GM23338 (cell line): ENCODE results near the gene ENTPD8. TPM values are rescaled to one million over a fixed set of nuclear protein-coding genes. Genes with fewer than 3 reads are reported as not detected.
"Not testable (repeated sequence)": the region's sequence is repeated elsewhere in the genome, so short reads cannot be mapped to it uniquely, and the experiment has no call there.

Experiments used
- ATAC-seq: fragments of 200-7000 bp; cut with Tn5 transposase; 3 replicates; pipeline ENCODE4 v1.9.1; 2020
- DNase-seq: peaks from one replicate; pipeline ENCODE4 v3.0.0-alpha.2; 2015; ENCODE audit warnings: low spot score
- H2AFZ ChIP-seq: fragments of 200-600 bp; sonication (generic); 2 replicates; pipeline ENCODE4 v1.8.0; 2016; ENCODE audit warnings: antibody characterized with exemption, mild to moderate bottlenecking, moderate library complexity
- H3F3A ChIP-seq: fragments of 200-600 bp; sonication (generic); replicated peaks from 2 replicates; pipeline ENCODE4 v1.8.0; 2017; ENCODE audit warnings: antibody characterized with exemption, mixed run types, low read depth
- H3K27ac ChIP-seq: fragments of 200-600 bp; sonication (generic); 2 replicates; pipeline ENCODE4 v1.6.1; 2016; ENCODE audit warnings: low read depth
- H3K27me3 ChIP-seq: fragments of 200-600 bp; sonication (generic); 2 replicates; pipeline ENCODE4 v1.8.0; 2016; ENCODE audit warnings: mild to moderate bottlenecking, mixed run types, moderate library complexity; ENCODE audit not compliant: insufficient read depth
- H3K36me3 ChIP-seq: fragments of 200-600 bp; sonication (generic); 2 replicates; pipeline ENCODE4 v1.8.0; 2016; ENCODE audit warnings: mild to moderate bottlenecking; ENCODE audit not compliant: insufficient read depth
- H3K4me1 ChIP-seq: fragments of 200-600 bp; sonication (generic); 2 replicates; pipeline ENCODE4 v1.8.0; 2016; ENCODE audit warnings: mild to moderate bottlenecking, moderate library complexity; ENCODE audit not compliant: insufficient read depth
- H3K4me2 ChIP-seq: fragments of 200-600 bp; sonication (generic); 2 replicates; pipeline ENCODE4 v1.7.1; 2017; ENCODE audit warnings: mixed run types
- H3K4me3 ChIP-seq: fragments of 200-600 bp; sonication (generic); 2 replicates; pipeline ENCODE4 v1.6.1; 2016; ENCODE audit warnings: mixed run types
- H3K79me2 ChIP-seq: fragments of 200-600 bp; sonication (generic); replicated peaks from 2 replicates; pipeline ENCODE4 v1.8.0; 2017; ENCODE audit warnings: mild to moderate bottlenecking; ENCODE audit not compliant: insufficient read depth
- H3K9me2 ChIP-seq: fragments of 200-600 bp; sonication (generic); 2 replicates; pipeline ENCODE4 v1.8.0; 2017; ENCODE audit not compliant: insufficient read depth
- H4K20me1 ChIP-seq: fragments of 200-600 bp; sonication (generic); replicated peaks from 2 replicates; pipeline ENCODE4 v1.8.0; 2017; ENCODE audit warnings: mild to moderate bottlenecking; ENCODE audit not compliant: insufficient read depth
- H3K27ac Mint-ChIP-seq: 2 replicates; pipeline ENCODE4 v1.8.0; 2020; ENCODE audit warnings: inconsistent platforms, mild to moderate bottlenecking, moderate library complexity, mixed read lengths
- H3K27me3 Mint-ChIP-seq: 3 replicates; pipeline ENCODE4 v1.8.0; 2022; ENCODE audit warnings: low read depth, mild to moderate bottlenecking, moderate library complexity, mixed read lengths, inconsistent platforms; ENCODE audit not compliant: insufficient read depth, poor library complexity
- H3K36me3 Mint-ChIP-seq: 3 replicates; pipeline ENCODE4 v1.8.0; 2021; ENCODE audit warnings: low read depth, mild to moderate bottlenecking, inconsistent platforms, moderate library complexity, mixed read lengths
- H3K4me1 Mint-ChIP-seq: 3 replicates; pipeline ENCODE4 v1.8.0; 2020; ENCODE audit warnings: mild to moderate bottlenecking, inconsistent platforms, mixed read lengths
- H3K4me3 Mint-ChIP-seq: 3 replicates; pipeline ENCODE4 v1.8.0; 2021; ENCODE audit warnings: moderate library complexity, mild to moderate bottlenecking, inconsistent platforms, mixed read lengths
- H3K9me3 Mint-ChIP-seq: 3 replicates; pipeline ENCODE4 v1.8.0; 2020; ENCODE audit warnings: moderate library complexity, mild to moderate bottlenecking, inconsistent platforms, mixed read lengths
- EZH2phosphoT487 ChIP-seq: fragments of 200-600 bp; sonication (generic); IDR thresholded peaks from one replicate; pipeline ENCODE4 v1.8.1; 2018; ENCODE audit warnings: antibody characterized with exemption; ENCODE audit not compliant: unreplicated experiment
- JUNB ChIP-seq: IDR thresholded peaks from one replicate; pipeline ENCODE4 v1.6.1; 2016; ENCODE audit warnings: antibody characterized with exemption; ENCODE audit not compliant: unreplicated experiment
- polyA plus RNA-seq: library from polyadenylated mRNA; unstranded; fragments of >200 nt; fragmentation: Nextera tagmentation; extraction: Ambion mirVana; gene quantifications from 2 replicates; pipeline ENCODE4 v1.2.1, GENCODE V29; 2016
- total RNA-seq: library from RNA; depleted of rRNA; stranded (reverse); fragments of >200 nt; shearing (Covaris generic); gene quantifications from 2 replicates; pipeline ENCODE4 v1.2.3, GENCODE V29; 2014
- TF ChIP-seq, protein P1 (sequence below): fragments of 250-450 bp; sonication (Bioruptor Pico); IDR thresholded peaks from 2 replicates; pipeline ENCODE4 v1.5.0; 2020; ENCODE audit warnings: mild to moderate bottlenecking, moderate library complexity
- TF ChIP-seq, protein P2 (sequence below), 2 experiments: fragments of 200-600 bp in 1 of 2; sonication (generic) in 1 of 2; conservative IDR thresholded peaks; 2 replicates each; pipeline versions ENCODE4 v1.5.1 to v1.6.1; 2016 to 2017; ENCODE audit warnings: antibody characterized with exemption in 2 of 2, low read depth in 2 of 2, mild to moderate bottlenecking in 2 of 2, moderate library complexity in 1 of 2

Gene ENTPD8
- total and polyA plus RNA-seq, 2 experiments from 2014 or later: 0.42 to 0.89 TPM

- no peaks in the 10 kb centered on the region for H3K27me3 ChIP-seq
- no peak overlapping the region for H3K27ac ChIP-seq
- H3K36me3 ChIP-seq: no peaks in the 10 kb centered on the region
- Mint-ChIP-seq H3K4me1 (peaks cover 1% of the 10 kb centered on the region; the same call in 2 of the 3 replicates), H3K36me3 (no peaks in the 10 kb centered on the region), H3K27me3 (peaks cover 4% of the 10 kb centered on the region), H3K4me3 (no peak overlapping the region), H3K27ac (no peak overlapping the region), H3K9me3 (no peaks in the 10 kb centered on the region)
- ATAC-seq (no peak), DNase-seq (no peak)
- H3K4me3 ChIP-seq: no peak overlapping the region
- no peaks in the 10 kb centered on the region for H3K4me1 ChIP-seq
- TF ChIP-seq, protein P1, sequence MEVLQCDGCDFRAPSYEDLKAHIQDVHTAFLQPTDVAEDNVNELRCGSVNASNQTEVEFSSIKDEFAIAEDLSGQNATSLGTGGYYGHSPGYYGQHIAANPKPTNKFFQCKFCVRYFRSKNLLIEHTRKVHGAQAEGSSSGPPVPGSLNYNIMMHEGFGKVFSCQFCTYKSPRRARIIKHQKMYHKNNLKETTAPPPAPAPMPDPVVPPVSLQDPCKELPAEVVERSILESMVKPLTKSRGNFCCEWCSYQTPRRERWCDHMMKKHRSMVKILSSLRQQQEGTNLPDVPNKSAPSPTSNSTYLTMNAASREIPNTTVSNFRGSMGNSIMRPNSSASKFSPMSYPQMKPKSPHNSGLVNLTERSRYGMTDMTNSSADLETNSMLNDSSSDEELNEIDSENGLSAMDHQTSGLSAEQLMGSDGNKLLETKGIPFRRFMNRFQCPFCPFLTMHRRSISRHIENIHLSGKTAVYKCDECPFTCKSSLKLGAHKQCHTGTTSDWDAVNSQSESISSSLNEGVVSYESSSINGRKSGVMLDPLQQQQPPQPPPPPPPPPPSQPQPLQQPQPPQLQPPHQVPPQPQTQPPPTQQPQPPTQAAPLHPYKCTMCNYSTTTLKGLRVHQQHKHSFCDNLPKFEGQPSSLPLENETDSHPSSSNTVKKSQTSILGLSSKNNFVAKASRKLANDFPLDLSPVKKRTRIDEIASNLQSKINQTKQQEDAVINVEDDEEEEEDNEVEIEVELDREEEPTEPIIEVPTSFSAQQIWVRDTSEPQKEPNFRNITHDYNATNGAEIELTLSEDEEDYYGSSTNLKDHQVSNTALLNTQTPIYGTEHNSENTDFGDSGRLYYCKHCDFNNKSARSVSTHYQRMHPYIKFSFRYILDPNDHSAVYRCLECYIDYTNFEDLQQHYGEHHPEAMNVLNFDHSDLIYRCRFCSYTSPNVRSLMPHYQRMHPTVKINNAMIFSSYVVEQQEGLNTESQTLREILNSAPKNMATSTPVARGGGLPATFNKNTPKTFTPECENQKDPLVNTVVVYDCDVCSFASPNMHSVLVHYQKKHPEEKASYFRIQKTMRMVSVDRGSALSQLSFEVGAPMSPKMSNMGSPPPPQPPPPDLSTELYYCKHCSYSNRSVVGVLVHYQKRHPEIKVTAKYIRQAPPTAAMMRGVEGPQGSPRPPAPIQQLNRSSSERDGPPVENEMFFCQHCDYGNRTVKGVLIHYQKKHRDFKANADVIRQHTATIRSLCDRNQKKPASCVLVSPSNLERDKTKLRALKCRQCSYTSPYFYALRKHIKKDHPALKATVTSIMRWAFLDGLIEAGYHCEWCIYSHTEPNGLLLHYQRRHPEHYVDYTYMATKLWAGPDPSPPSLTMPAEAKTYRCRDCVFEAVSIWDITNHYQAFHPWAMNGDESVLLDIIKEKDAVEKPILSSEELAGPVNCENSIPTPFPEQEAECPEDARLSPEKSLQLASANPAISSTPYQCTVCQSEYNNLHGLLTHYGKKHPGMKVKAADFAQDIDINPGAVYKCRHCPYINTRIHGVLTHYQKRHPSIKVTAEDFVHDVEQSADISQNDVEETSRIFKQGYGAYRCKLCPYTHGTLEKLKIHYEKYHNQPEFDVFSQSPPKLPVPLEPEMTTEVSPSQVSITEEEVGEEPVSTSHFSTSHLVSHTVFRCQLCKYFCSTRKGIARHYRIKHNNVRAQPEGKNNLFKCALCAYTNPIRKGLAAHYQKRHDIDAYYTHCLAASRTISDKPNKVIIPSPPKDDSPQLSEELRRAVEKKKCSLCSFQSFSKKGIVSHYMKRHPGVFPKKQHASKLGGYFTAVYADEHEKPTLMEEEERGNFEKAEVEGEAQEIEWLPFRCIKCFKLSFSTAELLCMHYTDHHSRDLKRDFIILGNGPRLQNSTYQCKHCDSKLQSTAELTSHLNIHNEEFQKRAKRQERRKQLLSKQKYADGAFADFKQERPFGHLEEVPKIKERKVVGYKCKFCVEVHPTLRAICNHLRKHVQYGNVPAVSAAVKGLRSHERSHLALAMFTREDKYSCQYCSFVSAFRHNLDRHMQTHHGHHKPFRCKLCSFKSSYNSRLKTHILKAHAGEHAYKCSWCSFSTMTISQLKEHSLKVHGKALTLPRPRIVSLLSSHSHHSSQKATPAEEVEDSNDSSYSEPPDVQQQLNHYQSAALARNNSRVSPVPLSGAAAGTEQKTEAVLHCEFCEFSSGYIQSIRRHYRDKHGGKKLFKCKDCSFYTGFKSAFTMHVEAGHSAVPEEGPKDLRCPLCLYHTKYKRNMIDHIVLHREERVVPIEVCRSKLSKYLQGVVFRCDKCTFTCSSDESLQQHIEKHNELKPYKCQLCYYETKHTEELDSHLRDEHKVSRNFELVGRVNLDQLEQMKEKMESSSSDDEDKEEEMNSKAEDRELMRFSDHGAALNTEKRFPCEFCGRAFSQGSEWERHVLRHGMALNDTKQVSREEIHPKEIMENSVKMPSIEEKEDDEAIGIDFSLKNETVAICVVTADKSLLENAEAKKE (CRISPR knock-in tag): no peak
- no peak for TF ChIP-seq EZH2phosphoT487
- TF ChIP-seq JUNB: no peak
- TF ChIP-seq, protein P2, sequence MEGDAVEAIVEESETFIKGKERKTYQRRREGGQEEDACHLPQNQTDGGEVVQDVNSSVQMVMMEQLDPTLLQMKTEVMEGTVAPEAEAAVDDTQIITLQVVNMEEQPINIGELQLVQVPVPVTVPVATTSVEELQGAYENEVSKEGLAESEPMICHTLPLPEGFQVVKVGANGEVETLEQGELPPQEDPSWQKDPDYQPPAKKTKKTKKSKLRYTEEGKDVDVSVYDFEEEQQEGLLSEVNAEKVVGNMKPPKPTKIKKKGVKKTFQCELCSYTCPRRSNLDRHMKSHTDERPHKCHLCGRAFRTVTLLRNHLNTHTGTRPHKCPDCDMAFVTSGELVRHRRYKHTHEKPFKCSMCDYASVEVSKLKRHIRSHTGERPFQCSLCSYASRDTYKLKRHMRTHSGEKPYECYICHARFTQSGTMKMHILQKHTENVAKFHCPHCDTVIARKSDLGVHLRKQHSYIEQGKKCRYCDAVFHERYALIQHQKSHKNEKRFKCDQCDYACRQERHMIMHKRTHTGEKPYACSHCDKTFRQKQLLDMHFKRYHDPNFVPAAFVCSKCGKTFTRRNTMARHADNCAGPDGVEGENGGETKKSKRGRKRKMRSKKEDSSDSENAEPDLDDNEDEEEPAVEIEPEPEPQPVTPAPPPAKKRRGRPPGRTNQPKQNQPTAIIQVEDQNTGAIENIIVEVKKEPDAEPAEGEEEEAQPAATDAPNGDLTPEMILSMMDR (conservative IDR thresholded peaks at IDR 0.05; ENCODE audit: low read depth in 2 of 2): no peak
- no peaks in the 10 kb centered on the region for H3F3A ChIP-seq
- H4K20me1 ChIP-seq: no peaks in the 10 kb centered on the region
- no peaks in the 10 kb centered on the region for H3K79me2 ChIP-seq
- no peaks in the 10 kb centered on the region for H3K9me2 ChIP-seq
- no peak overlapping the region for H2AFZ ChIP-seq
- no peak overlapping the region for H3K4me2 ChIP-seq
Observed at GRCh38 chr9:137387114-137387890, 53.9 kb downstream of the ENTPD8 start.

GRCh38 chr9:137386507-137387113, 54.5 kb downstream of the ENTPD8 start:
- H3K4me1 Mint-ChIP-seq, H3K4me2 ChIP-seq, H3K79me2 ChIP-seq, DNase-seq, H3K9me3 Mint-ChIP-seq, H3K36me3 Mint-ChIP-seq, H3K4me3 Mint-ChIP-seq, H3F3A ChIP-seq, H3K9me2 ChIP-seq, H3K27ac Mint-ChIP-seq, H3K27ac ChIP-seq, H2AFZ ChIP-seq, H4K20me1 ChIP-seq, H3K27me3 ChIP-seq, H3K4me1 ChIP-seq, ATAC-seq, H3K4me3 ChIP-seq, H3K27me3 Mint-ChIP-seq, H3K36me3 ChIP-seq: not testable (repeated sequence)
